SU-DHL-6 (cell line): ENCODE data around the gene DOCK11.

Experiments
- H2AFZ ChIP-seq: fragments of 200-600 bp; sonication (generic); 2 replicates; pipeline ENCODE4 v1.6.1; 2014; ENCODE audit warnings: low read depth, mild to moderate bottlenecking, moderate library complexity, mixed read lengths, antibody characterized with exemption, low read length; ENCODE audit not compliant: severe bottlenecking
- H3F3A ChIP-seq: fragments of 200-600 bp; shearing (Covaris generic); 2 replicates; pipeline ENCODE4 v1.6.0; 2016; ENCODE audit warnings: antibody characterized with exemption, mild to moderate bottlenecking; ENCODE audit not compliant: insufficient read depth
- H3K27ac ChIP-seq: fragments of 200-600 bp; sonication (generic); 2 replicates; pipeline ENCODE4 v1.5.1; 2016; ENCODE audit warnings: low read depth, mild to moderate bottlenecking, low read length, moderate library complexity, mixed read lengths
- H3K27me3 ChIP-seq: fragments of 200-600 bp; sonication (generic), shearing (Covaris generic); 2 replicates; pipeline ENCODE4 v1.6.0; 2014; ENCODE audit warnings: mild to moderate bottlenecking, low read length
- H3K36me3 ChIP-seq: fragments of 200-600 bp; sonication (generic); 2 replicates; pipeline ENCODE4 v1.6.1; 2014; ENCODE audit warnings: mild to moderate bottlenecking, low read length, mixed read lengths
- H3K4me2 ChIP-seq: fragments of 300-600, 200-600 bp; shearing (Covaris generic), sonication (generic); 2 replicates; pipeline ENCODE4 v1.6.0; 2014; ENCODE audit warnings: low read length, low read depth, mild to moderate bottlenecking; ENCODE audit not compliant: poor library complexity, severe bottlenecking
- H3K4me3 ChIP-seq: fragments of 200-600 bp; sonication (generic); 2 replicates; pipeline ENCODE4 v1.5.1; 2014; ENCODE audit warnings: antibody characterized with exemption, low read length, mild to moderate bottlenecking, mixed read lengths; ENCODE audit not compliant: insufficient read depth, poor library complexity, severe bottlenecking
- H3K79me2 ChIP-seq: fragments of 200-600 bp; sonication (generic); 2 replicates; pipeline ENCODE4 v1.6.1; 2014; ENCODE audit warnings: mild to moderate bottlenecking, low read length, moderate library complexity; ENCODE audit not compliant: insufficient read depth
- H3K9ac ChIP-seq: fragments of 200-600 bp; sonication (generic); 2 replicates; pipeline ENCODE4 v1.7.0; 2014; ENCODE audit warnings: mild to moderate bottlenecking, low read length
- H3K9me2 ChIP-seq: fragments of 200-600 bp; sonication (generic); replicated peaks from 2 replicates; pipeline ENCODE4 v1.6.1; 2014; ENCODE audit warnings: low read length; ENCODE audit not compliant: insufficient read depth
- H3K9me3 ChIP-seq: fragments of 200-600 bp; sonication (generic); 2 replicates; pipeline ENCODE4 v1.6.1; 2014; ENCODE audit warnings: low read length, mixed read lengths; ENCODE audit not compliant: insufficient read depth
- H4K20me1 ChIP-seq: fragments of 200-600 bp; sonication (generic); 2 replicates; pipeline ENCODE4 v1.6.1; 2014; ENCODE audit warnings: low read depth, mild to moderate bottlenecking, antibody characterized with exemption, low read length, moderate library complexity, mixed read lengths
- EZH2phosphoT487 ChIP-seq: fragments of 200-600 bp; sonication (generic), shearing (Covaris generic); conservative IDR thresholded peaks from 2 replicates; pipeline ENCODE4 v1.6.1; 2018; ENCODE audit warnings: mild to moderate bottlenecking, antibody characterized with exemption, low read length, moderate library complexity, mixed read lengths
- TF ChIP-seq, protein P1 (sequence below): fragments of 200-600 bp; sonication (generic); IDR thresholded peaks from one replicate; pipeline ENCODE4 v1.5.1; 2017; ENCODE audit warnings: antibody characterized with exemption, mild to moderate bottlenecking, low read length, moderate library complexity; ENCODE audit not compliant: insufficient read depth, poor library complexity, severe bottlenecking

Gene DOCK11

DNA sequence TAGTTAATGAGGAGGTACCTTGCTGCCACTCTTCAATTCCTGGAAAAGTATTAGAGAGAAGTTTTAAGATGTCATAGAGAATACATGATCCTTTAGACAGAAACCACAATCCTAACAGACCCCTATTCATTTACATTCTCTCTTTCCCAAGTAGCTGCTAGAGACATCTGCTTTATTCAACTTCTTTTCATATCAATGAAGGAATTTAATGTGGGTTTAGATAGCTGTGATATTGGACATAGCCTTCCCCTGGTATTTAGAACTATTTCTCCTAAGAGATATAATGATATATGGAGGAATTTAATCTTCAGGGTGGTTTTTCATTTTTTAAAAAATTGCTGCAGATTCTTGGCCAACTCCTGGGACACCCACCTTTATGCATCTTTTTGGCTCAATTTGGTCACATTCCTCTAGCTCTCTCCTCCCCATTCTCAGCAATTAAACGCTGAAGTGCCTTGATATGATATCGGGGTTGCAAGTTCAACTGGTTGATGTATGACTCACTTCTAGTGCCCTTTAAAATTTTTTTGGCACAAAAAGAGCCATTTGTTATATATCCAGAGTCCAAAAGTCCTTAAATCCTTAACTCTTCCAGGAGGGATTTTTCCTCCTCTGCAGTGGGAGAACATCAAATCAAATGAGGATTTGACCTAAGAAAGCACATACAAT lies 57.6 kb downstream of the DOCK11 start:
- H3K36me3 ChIP-seq: no peaks in the 10 kb centered on the region
- no peak overlapping the region for H3K9ac ChIP-seq

DNA sequence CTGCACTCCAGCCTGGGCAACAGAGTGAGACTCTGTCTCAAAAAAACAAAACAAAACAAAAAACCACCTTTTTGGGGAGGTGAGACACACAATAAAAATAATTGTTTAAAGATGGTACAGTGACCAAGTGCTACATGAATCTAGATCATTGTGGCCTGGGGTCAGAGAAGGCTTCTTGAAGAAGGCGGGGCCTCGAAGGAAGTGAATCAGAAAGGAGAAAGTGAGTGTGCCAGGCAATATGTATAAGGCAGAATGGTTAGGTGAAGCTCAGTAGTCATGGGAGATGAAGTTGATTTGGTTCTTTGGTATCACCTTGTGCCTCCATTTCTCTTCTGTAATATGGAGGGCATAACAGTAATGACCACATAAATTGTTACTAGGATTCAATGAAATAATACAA lies 58.9 kb downstream of the DOCK11 start:
- no peaks in the 10 kb centered on the region for H3K27me3 ChIP-seq
- H3K36me3 ChIP-seq: no peaks in the 10 kb centered on the region
- no peak overlapping the region for H3K4me2 ChIP-seq
- H4K20me1 ChIP-seq: no peaks in the 10 kb centered on the region
- H3F3A ChIP-seq: no peaks in the 10 kb centered on the region
- H3K9ac ChIP-seq: no peak overlapping the region
- no peak overlapping the region for H2AFZ ChIP-seq
- no peak for TF ChIP-seq EZH2phosphoT487
- TF ChIP-seq, protein P1, sequence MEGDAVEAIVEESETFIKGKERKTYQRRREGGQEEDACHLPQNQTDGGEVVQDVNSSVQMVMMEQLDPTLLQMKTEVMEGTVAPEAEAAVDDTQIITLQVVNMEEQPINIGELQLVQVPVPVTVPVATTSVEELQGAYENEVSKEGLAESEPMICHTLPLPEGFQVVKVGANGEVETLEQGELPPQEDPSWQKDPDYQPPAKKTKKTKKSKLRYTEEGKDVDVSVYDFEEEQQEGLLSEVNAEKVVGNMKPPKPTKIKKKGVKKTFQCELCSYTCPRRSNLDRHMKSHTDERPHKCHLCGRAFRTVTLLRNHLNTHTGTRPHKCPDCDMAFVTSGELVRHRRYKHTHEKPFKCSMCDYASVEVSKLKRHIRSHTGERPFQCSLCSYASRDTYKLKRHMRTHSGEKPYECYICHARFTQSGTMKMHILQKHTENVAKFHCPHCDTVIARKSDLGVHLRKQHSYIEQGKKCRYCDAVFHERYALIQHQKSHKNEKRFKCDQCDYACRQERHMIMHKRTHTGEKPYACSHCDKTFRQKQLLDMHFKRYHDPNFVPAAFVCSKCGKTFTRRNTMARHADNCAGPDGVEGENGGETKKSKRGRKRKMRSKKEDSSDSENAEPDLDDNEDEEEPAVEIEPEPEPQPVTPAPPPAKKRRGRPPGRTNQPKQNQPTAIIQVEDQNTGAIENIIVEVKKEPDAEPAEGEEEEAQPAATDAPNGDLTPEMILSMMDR: no peak
- H3K9me2 ChIP-seq: no peaks in the 10 kb centered on the region
- no peak overlapping the region for H3K27ac ChIP-seq
- H3K79me2 ChIP-seq: no peaks in the 10 kb centered on the region
- H3K9me3 ChIP-seq: no peaks in the 10 kb centered on the region
- H3K4me3 ChIP-seq: no peak overlapping the region

More for the DNA sequence above, 57.6 kb downstream of the DOCK11 start:
- no peaks in the 10 kb centered on the region for H3K27me3 ChIP-seq
- TF ChIP-seq, protein P1: no peak
- no peak for TF ChIP-seq EZH2phosphoT487
- no peaks in the 10 kb centered on the region for H4K20me1 ChIP-seq
- no peaks in the 10 kb centered on the region for H3K79me2 ChIP-seq
- H2AFZ ChIP-seq: no peak overlapping the region
- H3K4me2 ChIP-seq: no peak overlapping the region
- H3F3A ChIP-seq: no peaks in the 10 kb centered on the region
- H3K27ac ChIP-seq: no peak overlapping the region
- no peaks in the 10 kb centered on the region for H3K9me2 ChIP-seq
- H3K4me3 ChIP-seq: no peak overlapping the region
- H3K9me3 ChIP-seq: no peaks in the 10 kb centered on the region

DNA sequence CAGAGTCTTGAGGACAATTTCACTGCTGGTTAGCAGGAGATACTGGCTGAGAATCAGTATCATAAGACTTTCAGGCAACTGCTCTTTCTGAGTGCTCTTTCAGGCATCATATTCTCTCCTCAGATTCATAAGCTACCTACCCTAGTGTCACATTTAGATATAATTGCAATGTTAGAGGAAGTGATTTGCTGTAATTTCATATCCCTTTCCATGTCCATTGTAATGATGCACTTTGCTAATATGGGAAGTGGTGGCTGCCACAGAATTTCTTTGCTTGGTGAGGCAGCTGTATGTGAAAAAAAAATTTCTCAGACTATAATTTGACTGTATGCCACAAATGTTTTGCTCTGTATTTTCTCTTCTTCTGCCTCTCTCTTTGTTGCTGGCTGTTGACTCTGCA lies 63.3 kb downstream of the DOCK11 start:
- H3K9me2 ChIP-seq: no peaks in the 10 kb centered on the region
- no peak overlapping the region for H3K9ac ChIP-seq
- H3K27ac ChIP-seq: no peak overlapping the region
- H2AFZ ChIP-seq: no peak overlapping the region
- no peaks in the 10 kb centered on the region for H3K79me2 ChIP-seq
- H3F3A ChIP-seq: no peaks in the 10 kb centered on the region
- H4K20me1 ChIP-seq: no peaks in the 10 kb centered on the region
- no peaks in the 10 kb centered on the region for H3K36me3 ChIP-seq
- no peak overlapping the region for H3K4me2 ChIP-seq
- no peak for TF ChIP-seq EZH2phosphoT487
- TF ChIP-seq, protein P1: no peak
- H3K9me3 ChIP-seq: no peaks in the 10 kb centered on the region
- H3K4me3 ChIP-seq: no peak overlapping the region
- no peaks in the 10 kb centered on the region for H3K27me3 ChIP-seq

DNA sequence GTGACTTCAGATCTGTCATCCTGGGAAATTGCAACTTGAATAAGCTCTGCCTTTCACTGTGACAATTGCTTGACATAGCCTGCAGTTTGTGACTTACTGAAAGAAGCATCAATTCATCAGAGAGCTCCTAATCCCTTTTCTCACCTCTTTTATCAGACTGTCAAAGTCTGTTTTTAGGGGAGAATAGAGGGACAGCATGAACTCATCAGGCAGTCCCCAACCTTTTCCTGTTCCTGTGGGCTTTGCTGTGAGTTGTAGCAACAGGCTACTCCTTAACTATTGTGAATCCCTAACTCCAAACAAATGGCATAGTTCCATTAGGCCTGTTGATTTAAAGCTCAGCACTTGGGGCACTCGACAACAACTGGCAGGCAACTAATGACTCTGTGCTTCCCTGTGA lies 64.9 kb downstream of the DOCK11 start:
- Histone ChIP-seq H3K79me2 (no peaks in the 10 kb centered on the region), H3K36me3 (no peaks in the 10 kb centered on the region), H3K9me2 (no peaks in the 10 kb centered on the region), H3F3A (no peaks in the 10 kb centered on the region), H3K27me3 (no peaks in the 10 kb centered on the region), H3K9me3 (no peaks in the 10 kb centered on the region), H2AFZ (no peak overlapping the region), H3K4me3 (no peak overlapping the region), H4K20me1 (no peaks in the 10 kb centered on the region), H3K4me2 (no peak overlapping the region), H3K27ac (no peak overlapping the region), H3K9ac (no peak overlapping the region)
- TF ChIP-seq, protein P1: no peak
- TF ChIP-seq EZH2phosphoT487: no peak
